HepG2 (cell line): ENCODE measurements around the gene STRADA. TPM values are rescaled to one million over a fixed set of nuclear protein-coding genes. Genes with fewer than 3 reads are reported as not detected.

Experiments
- ATAC-seq: fragments of 200-7000 bp; cut with Tn5 transposase; 3 replicates; pipeline ENCODE4 v1.9.1; 2020; ENCODE audit warnings: mild to moderate bottlenecking, moderate library complexity
- BruUV-seq: library from RNA; stranded (reverse); fragments of 400-500 nt; replicated peaks from 2 replicates; lab custom pipeline; 2021; lab: Mats Ljungman, UMichigan
- CTCF ChIA-PET: fragments of 300-600 bp; formaldehyde crosslinking; extraction: SDS; loops from one replicate; lab custom pipeline; 2021; ENCODE audit warnings: low total read pairs, inconsistent platforms, low intra/inter-chr PET ratio; lab: Yijun Ruan, JAX
- POLR2A ChIA-PET: fragments of 350-600 bp; sonication (Branson Sonifier 250); formaldehyde crosslinking; loops from one replicate; lab custom pipeline; 2020; ENCODE audit warnings: antibody characterized with exemption, inconsistent platforms; lab: Yijun Ruan, JAX
- DNase-seq: peaks from one replicate; pipeline ENCODE4 v3.0.0-alpha.2; 2015; ENCODE audit warnings: low spot score
- FAIRE-seq: peaks from 3 replicates; lab custom pipeline; 2011; peaks lifted over from hg19 to GRCh38; lab: Jason Lieb, UNC
- H2AFZ ChIP-seq: one replicate; pipeline ENCODE4 v1.6.1; 2011; ENCODE audit warnings: low read length, inconsistent platforms
- H3K27ac ChIP-seq: fragments of 300-600 bp; 3 replicates; pipeline ENCODE4 v1.8.0; 2011; ENCODE audit warnings: mixed run types, mild to moderate bottlenecking, mixed read lengths, low read length, inconsistent platforms; ENCODE audit not compliant: insufficient read depth; ENCODE audit errors: extremely low read length
- H3K27me3 ChIP-seq, 2 experiments: fragments of 200-600 bp in 1 of 2; 2 replicates in 1 of 2; 3 replicates in 1 of 2; pipeline versions ENCODE4 v1.6.0 to v1.8.0; 2011; ENCODE audit warnings: low read length in 2 of 2, mild to moderate bottlenecking in 2 of 2, moderate library complexity in 2 of 2, inconsistent platforms in 1 of 2; ENCODE audit not compliant: insufficient read depth in 2 of 2, control insufficient read depth in 1 of 2
- H3K36me3 ChIP-seq, 2 experiments: fragments of 200-600 bp in 1 of 2; replicated peaks in 1 of 2; 2 replicates in 1 of 2; 3 replicates in 1 of 2; pipeline versions ENCODE4 v1.5.1 to v1.8.0; 2011; ENCODE audit warnings: low read length in 2 of 2, inconsistent platforms in 1 of 2; ENCODE audit not compliant: insufficient read depth in 2 of 2, control insufficient read depth in 1 of 2
- H3K4me1 ChIP-seq: 2 replicates; pipeline ENCODE4 v1.5.1; 2012; ENCODE audit warnings: low read length, inconsistent platforms; ENCODE audit not compliant: insufficient read depth
- H3K4me2 ChIP-seq: 2 replicates; pipeline ENCODE4 v1.6.0; 2011; ENCODE audit warnings: low read depth, low read length, inconsistent platforms
- H3K4me3 ChIP-seq, 3 experiments: fragments of 200-600 bp in 1 of 3; sonication (generic), shearing (Covaris generic) in 1 of 3; replicated peaks in 1 of 3; 2 replicates each; pipeline ENCODE4 v1.5.1; 2011 to 2016; ENCODE audit warnings: low read length in 3 of 3, inconsistent platforms in 2 of 3, low read depth in 2 of 3, mild to moderate bottlenecking in 2 of 3, control low read depth in 1 of 3, mixed read lengths in 1 of 3; ENCODE audit not compliant: insufficient read depth in 1 of 3
- H3K79me2 ChIP-seq: one replicate; pipeline ENCODE4 v1.6.1; 2011; ENCODE audit warnings: low read length, inconsistent platforms; ENCODE audit not compliant: insufficient read depth
- H3K9ac ChIP-seq: 2 replicates; pipeline ENCODE4 v1.6.0; 2011; ENCODE audit warnings: mild to moderate bottlenecking, low read depth, low read length, inconsistent platforms; ENCODE audit not compliant: insufficient read depth
- H3K9me3 ChIP-seq: 2 replicates; pipeline ENCODE4 v1.5.1; 2012; ENCODE audit warnings: mild to moderate bottlenecking, low read length
- H4K20me1 ChIP-seq: 2 replicates; pipeline ENCODE4 v1.6.0; 2011; ENCODE audit warnings: inconsistent platforms, mild to moderate bottlenecking, low read length, moderate library complexity; ENCODE audit not compliant: insufficient read depth
- ATF7-NPFF ChIP-seq: sonication (generic); formaldehyde crosslinking; IDR thresholded peaks from 2 replicates; pipeline ENCODE4 v1.8.1; 2023; ENCODE audit warnings: mild to moderate bottlenecking, low read depth, missing genetic modification reagents, moderate library complexity
- CCAR2 ChIP-seq: fragments of 200-400 bp; formaldehyde crosslinking; optimal IDR thresholded peaks from 2 replicates; pipeline ENCODE3; 2018; ENCODE audit warnings: low read depth, mild to moderate bottlenecking, low read length, moderate library complexity
- CEBPG ChIP-seq: IDR thresholded peaks from 2 replicates; pipeline ENCODE4 v1.6.1; 2016
- IKZF1 ChIP-seq: fragments of 450-650 bp; IDR thresholded peaks from 2 replicates; pipeline ENCODE4 v1.7.1; 2016
- JDP2 ChIP-seq: sonication (generic); formaldehyde crosslinking; IDR thresholded peaks from 2 replicates; pipeline ENCODE4 v1.8.1; 2022; ENCODE audit warnings: missing genetic modification reagents, borderline replicate concordance
- MXI1 ChIP-seq: IDR thresholded peaks from 3 replicates; pipeline ENCODE4 v1.6.1; 2012; ENCODE audit warnings: low read depth, low read length, inconsistent platforms, borderline replicate concordance
- SIX1 ChIP-seq: sonication (generic); formaldehyde crosslinking; IDR thresholded peaks from 2 replicates; pipeline ENCODE4 v1.4.0; 2020; ENCODE audit warnings: missing genetic modification reagents, borderline replicate concordance
- SP4 ChIP-seq: sonication (generic); formaldehyde crosslinking; IDR thresholded peaks from 2 replicates; pipeline ENCODE4 v1.8.1; 2023; ENCODE audit warnings: mild to moderate bottlenecking, missing genetic modification reagents
- ZFP37 ChIP-seq: sonication (generic); formaldehyde crosslinking; IDR thresholded peaks from 2 replicates; pipeline ENCODE4 v1.4.0; 2020; ENCODE audit warnings: missing genetic modification reagents, borderline replicate concordance
- ZNF720 ChIP-seq: sonication (generic); formaldehyde crosslinking; IDR thresholded peaks from 2 replicates; pipeline ENCODE4 v1.4.0; 2020; ENCODE audit warnings: missing genetic modification reagents
- WGBS: methylation state at CpG from one replicate; pipeline ENCODE4 v1.1.6; 2017; ENCODE audit warnings: low lambda C conversion rate; 5-methylcytosine and 5-hydroxymethylcytosine counted together
- in situ Hi-C: cut with HindIII; loops from 2 replicates; pipeline ENCODE4 v1.10.0; 2017; ENCODE audit warnings: low pct_unique_long_range_greater_than_20kb; ENCODE audit not compliant: extremely low pct_ligation_motif_present
- intact Hi-C: fragments of 100-400 bp; cut with micrococcal nuclease; formaldehyde crosslinking; loops from one replicate; pipeline ENCODE4 v1.10.0; 2022; ENCODE audit not compliant: unreplicated experiment
- polyA plus RNA-seq, 8 experiments: library from polyadenylated mRNA; depleted of rRNA in 3 of 8; stranded (reverse) in 7 of 8; unstranded in 1 of 8; fragments of >200 nt; fragmentation: Illumina TruSeq in 4 of 8; extraction: Trizol in 4 of 8; gene quantifications; 2 replicates each; pipeline versions ENCODE4 v1.2.1 to v1.2.3, GENCODE V29; 2011 to 2016; ENCODE audit warnings: low read depth in 4 of 8, missing spikeins in 1 of 8, mixed read lengths in 1 of 8; ENCODE audit not compliant: insufficient read depth in 1 of 8
- total RNA-seq, 5 experiments: library from RNA; depleted of rRNA; stranded (reverse); fragments of >200 nt; fragmentation: Illumina TruSeq; extraction: Trizol; gene quantifications; 2 replicates each; pipeline ENCODE4 v1.2.3, GENCODE V29; 2016; ENCODE audit warnings: low read depth in 1 of 5
- TF ChIP-seq, protein P1 (sequence below): sonication (generic); formaldehyde crosslinking; IDR thresholded peaks from 2 replicates; pipeline ENCODE4 v1.5.0; 2020; ENCODE audit warnings: missing genetic modification reagents
- TF ChIP-seq, protein P2 (sequence below): IDR thresholded peaks from 2 replicates; pipeline ENCODE4 v1.6.1; 2012; ENCODE audit warnings: inconsistent platforms
- TF ChIP-seq, protein P3 (sequence below): sonication (generic); formaldehyde crosslinking; conservative IDR thresholded peaks from 2 replicates; pipeline ENCODE4 v1.4.0; 2020; ENCODE audit warnings: missing genetic modification reagents
- TF ChIP-seq, protein P4 (sequence below): sonication (generic); formaldehyde crosslinking; IDR thresholded peaks from 2 replicates; pipeline ENCODE4 v1.8.1; 2023; ENCODE audit warnings: mild to moderate bottlenecking, missing genetic modification reagents, borderline replicate concordance
- TF ChIP-seq, protein P5 (sequence below): sonication (generic); IDR thresholded peaks from 2 replicates; pipeline ENCODE4 v1.6.1; 2016; ENCODE audit warnings: low read depth, borderline replicate concordance
- TF ChIP-seq, protein P6 (sequence below): sonication (generic); formaldehyde crosslinking; IDR thresholded peaks from 2 replicates; pipeline ENCODE4 v1.4.0; 2020; ENCODE audit warnings: missing genetic modification reagents, mild to moderate bottlenecking, borderline replicate concordance
- TF ChIP-seq, protein P7 (sequence below): sonication (generic); formaldehyde crosslinking; IDR thresholded peaks from 2 replicates; pipeline ENCODE4 v1.4.0; 2020; ENCODE audit warnings: missing genetic modification reagents, mild to moderate bottlenecking, borderline replicate concordance

STRADA gene
- total and polyA plus RNA-seq, 2 of the 13 experiments (the other 11 are each of a cell fraction or from before 2014, with no cell fraction given): 17.6 to 17.9 TPM

DNA sequence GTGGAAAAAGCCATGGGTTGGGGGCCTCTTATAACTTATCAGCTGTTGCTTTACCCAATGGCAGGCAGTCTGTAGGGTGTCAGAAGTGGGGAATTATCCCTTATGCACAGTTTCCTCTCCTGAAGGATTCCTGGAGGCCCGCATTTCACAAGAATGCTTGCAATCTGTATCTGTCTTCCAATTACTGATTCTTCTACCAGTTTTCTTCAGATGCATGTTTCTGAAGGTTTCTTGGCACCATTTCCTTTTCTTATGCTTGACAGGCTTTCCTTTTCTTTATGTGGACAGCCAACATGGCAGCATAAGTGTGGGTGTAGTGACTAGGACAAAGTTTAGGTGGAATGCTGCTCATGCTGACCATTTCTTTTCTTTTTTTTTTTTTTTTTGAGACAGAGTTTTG lies 83.2 kb downstream of the STRADA start:
- TF ChIP-seq ATF7-NPFF (CRISPR knock-in tag) (no peak), IKZF1 (no peak), ZFP37 (CRISPR knock-in tag) (no peak), CCAR2 (no peak), SIX1 (CRISPR knock-in tag) (no peak), CEBPG (CRISPR knock-in tag) (no peak), SP4 (CRISPR knock-in tag) (no peak), MXI1 (no peak), JDP2 (no peak), ZNF720 (CRISPR knock-in tag) (no peak)
- TF ChIP-seq, protein P1, sequence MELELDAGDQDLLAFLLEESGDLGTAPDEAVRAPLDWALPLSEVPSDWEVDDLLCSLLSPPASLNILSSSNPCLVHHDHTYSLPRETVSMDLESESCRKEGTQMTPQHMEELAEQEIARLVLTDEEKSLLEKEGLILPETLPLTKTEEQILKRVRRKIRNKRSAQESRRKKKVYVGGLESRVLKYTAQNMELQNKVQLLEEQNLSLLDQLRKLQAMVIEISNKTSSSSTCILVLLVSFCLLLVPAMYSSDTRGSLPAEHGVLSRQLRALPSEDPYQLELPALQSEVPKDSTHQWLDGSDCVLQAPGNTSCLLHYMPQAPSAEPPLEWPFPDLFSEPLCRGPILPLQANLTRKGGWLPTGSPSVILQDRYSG (CRISPR knock-in tag): no peak
- TF ChIP-seq, protein P2, sequence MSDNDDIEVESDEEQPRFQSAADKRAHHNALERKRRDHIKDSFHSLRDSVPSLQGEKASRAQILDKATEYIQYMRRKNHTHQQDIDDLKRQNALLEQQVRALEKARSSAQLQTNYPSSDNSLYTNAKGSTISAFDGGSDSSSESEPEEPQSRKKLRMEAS: no peak
- TF ChIP-seq, protein P3, sequence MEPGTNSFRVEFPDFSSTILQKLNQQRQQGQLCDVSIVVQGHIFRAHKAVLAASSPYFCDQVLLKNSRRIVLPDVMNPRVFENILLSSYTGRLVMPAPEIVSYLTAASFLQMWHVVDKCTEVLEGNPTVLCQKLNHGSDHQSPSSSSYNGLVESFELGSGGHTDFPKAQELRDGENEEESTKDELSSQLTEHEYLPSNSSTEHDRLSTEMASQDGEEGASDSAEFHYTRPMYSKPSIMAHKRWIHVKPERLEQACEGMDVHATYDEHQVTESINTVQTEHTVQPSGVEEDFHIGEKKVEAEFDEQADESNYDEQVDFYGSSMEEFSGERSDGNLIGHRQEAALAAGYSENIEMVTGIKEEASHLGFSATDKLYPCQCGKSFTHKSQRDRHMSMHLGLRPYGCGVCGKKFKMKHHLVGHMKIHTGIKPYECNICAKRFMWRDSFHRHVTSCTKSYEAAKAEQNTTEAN (CRISPR knock-in tag): no peak
- TF ChIP-seq, protein P4, sequence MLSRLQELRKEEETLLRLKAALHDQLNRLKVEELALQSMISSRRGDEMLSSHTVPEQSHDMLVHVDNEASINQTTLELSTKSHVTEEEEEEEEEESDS (CRISPR knock-in tag): no peak
- TF ChIP-seq, protein P5, sequence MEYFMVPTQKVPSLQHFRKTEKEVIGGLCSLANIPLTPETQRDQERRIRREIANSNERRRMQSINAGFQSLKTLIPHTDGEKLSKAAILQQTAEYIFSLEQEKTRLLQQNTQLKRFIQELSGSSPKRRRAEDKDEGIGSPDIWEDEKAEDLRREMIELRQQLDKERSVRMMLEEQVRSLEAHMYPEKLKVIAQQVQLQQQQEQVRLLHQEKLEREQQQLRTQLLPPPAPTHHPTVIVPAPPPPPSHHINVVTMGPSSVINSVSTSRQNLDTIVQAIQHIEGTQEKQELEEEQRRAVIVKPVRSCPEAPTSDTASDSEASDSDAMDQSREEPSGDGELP: no peak
- TF ChIP-seq, protein P6, sequence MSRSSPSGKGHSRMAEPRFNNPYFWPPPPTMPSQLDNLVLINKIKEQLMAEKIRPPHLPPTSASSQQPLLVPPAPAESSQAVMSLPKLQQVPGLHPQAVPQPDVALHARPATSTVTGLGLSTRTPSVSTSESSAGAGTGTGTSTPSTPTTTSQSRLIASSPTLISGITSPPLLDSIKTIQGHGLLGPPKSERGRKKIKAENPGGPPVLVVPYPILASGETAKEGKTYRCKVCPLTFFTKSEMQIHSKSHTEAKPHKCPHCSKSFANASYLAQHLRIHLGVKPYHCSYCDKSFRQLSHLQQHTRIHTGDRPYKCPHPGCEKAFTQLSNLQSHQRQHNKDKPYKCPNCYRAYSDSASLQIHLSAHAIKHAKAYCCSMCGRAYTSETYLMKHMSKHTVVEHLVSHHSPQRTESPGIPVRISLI (CRISPR knock-in tag): no peak
- TF ChIP-seq, protein P7, sequence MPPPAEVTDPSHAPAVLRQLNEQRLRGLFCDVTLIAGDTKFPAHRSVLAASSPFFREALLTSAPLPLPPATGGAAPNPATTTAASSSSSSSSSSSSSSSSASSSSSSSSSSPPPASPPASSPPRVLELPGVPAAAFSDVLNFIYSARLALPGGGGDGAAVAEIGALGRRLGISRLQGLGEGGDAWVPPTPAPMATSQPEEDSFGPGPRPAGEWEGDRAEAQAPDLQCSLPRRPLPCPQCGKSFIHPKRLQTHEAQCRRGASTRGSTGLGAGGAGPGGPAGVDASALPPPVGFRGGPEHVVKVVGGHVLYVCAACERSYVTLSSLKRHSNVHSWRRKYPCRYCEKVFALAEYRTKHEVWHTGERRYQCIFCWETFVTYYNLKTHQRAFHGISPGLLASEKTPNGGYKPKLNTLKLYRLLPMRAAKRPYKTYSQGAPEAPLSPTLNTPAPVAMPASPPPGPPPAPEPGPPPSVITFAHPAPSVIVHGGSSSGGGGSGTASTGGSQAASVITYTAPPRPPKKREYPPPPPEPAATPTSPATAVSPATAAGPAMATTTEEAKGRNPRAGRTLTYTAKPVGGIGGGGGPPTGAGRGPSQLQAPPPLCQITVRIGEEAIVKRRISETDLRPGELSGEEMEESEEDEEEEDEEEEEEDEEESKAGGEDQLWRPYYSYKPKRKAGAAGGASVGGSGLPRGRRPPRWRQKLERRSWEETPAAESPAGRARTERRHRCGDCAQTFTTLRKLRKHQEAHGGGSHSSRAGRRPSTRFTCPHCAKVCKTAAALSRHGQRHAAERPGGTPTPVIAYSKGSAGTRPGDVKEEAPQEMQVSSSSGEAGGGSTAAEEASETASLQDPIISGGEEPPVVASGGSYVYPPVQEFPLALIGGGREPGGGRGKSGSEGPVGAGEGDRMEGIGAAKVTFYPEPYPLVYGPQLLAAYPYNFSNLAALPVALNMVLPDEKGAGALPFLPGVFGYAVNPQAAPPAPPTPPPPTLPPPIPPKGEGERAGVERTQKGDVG (CRISPR knock-in tag): no peak
- Histone ChIP-seq H3K79me2 (no peaks in the 10 kb centered on the region), H4K20me1 (no peaks in the 10 kb centered on the region), H3K9me3 (no peaks in the 10 kb centered on the region), H2AFZ (no peak overlapping the region), H3K27me3 (no peaks in the 10 kb centered on the region), H3K4me1 (no peaks in the 10 kb centered on the region), H3K27ac (no peak overlapping the region), H3K9ac (no peak overlapping the region), H3K4me2 (no peak overlapping the region), H3K36me3 (peaks cover 13 to 32% of the 10 kb centered on the region in 2 experiments), H3K4me3 (no peak overlapping the region)
- 97% methylated on average over 1 of the region's 1 CpG for WGBS
- DNase-seq (no peak), FAIRE-seq (no peak), ATAC-seq (no peak)
- BruUV-seq: no TSS peak
- in situ Hi-C loops (no loop called here), intact Hi-C loops (no loop called here)
- ChIA-PET CTCF (no interaction called here), POLR2A (no interaction called here)
